Mammary epithelial cell (primary cell): ENCODE results near the gene HSD11B1.

Experiments used
- EZH2 ChIP-seq: IDR thresholded peaks from 2 replicates; pipeline ENCODE4 v1.6.1; 2012; ENCODE audit warnings: low read length, inconsistent platforms, borderline replicate concordance
- TF ChIP-seq, protein P1 (sequence below), 2 donors: IDR thresholded peaks in 1 of 2; conservative IDR thresholded peaks in 1 of 2; 2 replicates each; pipeline ENCODE4 v1.5.1; 2011 to 2012; ENCODE audit warnings: inconsistent platforms in 2 of 2, low read length in 2 of 2, mild to moderate bottlenecking in 2 of 2, control low read depth in 1 of 2, low read depth in 1 of 2; ENCODE audit not compliant: insufficient read depth in 1 of 2; ENCODE audit errors: extremely low read depth in 1 of 2

DNA sequence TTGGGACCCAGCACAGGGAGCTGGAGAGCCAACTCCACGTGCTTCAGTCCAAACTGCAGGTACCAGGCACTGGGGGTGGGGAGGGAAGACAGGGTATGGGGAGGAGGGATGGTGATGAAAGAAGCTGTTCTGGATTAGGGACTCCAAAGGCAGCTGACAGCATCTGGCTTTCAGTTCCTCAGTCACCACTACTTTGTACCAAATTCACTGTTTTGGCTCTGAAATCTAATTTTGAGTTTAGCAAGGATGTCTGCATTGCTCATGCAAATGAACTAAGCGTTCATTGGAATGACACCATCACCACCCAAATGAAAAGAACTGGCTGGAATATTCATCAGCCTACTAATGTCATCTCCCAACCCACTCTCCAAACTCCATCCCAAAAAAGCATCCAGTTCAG is 71.0 kb downstream of the HSD11B1 start:
- TF ChIP-seq, protein P1, sequence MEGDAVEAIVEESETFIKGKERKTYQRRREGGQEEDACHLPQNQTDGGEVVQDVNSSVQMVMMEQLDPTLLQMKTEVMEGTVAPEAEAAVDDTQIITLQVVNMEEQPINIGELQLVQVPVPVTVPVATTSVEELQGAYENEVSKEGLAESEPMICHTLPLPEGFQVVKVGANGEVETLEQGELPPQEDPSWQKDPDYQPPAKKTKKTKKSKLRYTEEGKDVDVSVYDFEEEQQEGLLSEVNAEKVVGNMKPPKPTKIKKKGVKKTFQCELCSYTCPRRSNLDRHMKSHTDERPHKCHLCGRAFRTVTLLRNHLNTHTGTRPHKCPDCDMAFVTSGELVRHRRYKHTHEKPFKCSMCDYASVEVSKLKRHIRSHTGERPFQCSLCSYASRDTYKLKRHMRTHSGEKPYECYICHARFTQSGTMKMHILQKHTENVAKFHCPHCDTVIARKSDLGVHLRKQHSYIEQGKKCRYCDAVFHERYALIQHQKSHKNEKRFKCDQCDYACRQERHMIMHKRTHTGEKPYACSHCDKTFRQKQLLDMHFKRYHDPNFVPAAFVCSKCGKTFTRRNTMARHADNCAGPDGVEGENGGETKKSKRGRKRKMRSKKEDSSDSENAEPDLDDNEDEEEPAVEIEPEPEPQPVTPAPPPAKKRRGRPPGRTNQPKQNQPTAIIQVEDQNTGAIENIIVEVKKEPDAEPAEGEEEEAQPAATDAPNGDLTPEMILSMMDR (conservative IDR thresholded peaks at IDR 0.05 in 1 of 2, IDR thresholded peaks at IDR 0.05 in 1 of 2; ENCODE audit: extremely low read depth in 1 of 2, insufficient read depth in 1 of 2, low read depth in 1 of 2, low read length in 2 of 2), result no peak
- TF ChIP-seq EZH2, result no peak
